Astrocyte (in vitro differentiated cells and primary cell): ENCODE results near the gene BLTP3B.

ENCODE experiments used
- EZH2 ChIP-seq: IDR thresholded peaks from 2 replicates; pipeline ENCODE4 v1.6.1; 2012; ENCODE audit warnings: mild to moderate bottlenecking, low read length, inconsistent platforms; ENCODE audit not compliant: insufficient read depth
- TF ChIP-seq, protein P1 (sequence below): IDR thresholded peaks from 2 replicates; pipeline ENCODE4 v1.5.1; 2011; ENCODE audit warnings: low read depth, mild to moderate bottlenecking, inconsistent platforms, low read length, moderate library complexity; ENCODE audit not compliant: insufficient read depth

DNA sequence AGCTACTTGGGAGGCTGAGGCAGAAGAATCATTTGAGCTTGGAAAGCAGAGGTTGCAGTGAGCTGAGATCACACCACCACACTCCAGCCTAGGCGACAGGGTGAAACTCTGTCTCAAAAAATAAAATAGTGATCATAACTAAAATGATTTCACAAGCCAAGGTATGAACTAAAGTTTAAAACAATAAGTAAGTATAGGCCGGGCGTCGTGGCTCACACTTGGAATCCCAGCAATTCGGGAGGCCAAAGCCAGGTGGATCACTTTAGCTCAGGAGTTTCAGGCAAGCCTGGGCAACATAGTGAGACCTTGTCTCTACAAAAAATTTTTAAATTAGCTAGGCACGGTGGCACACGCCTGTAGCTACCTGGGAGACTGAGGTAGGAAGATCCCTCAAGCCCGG, 27.4 kb downstream of the BLTP3B start:
- TF ChIP-seq, protein P1, sequence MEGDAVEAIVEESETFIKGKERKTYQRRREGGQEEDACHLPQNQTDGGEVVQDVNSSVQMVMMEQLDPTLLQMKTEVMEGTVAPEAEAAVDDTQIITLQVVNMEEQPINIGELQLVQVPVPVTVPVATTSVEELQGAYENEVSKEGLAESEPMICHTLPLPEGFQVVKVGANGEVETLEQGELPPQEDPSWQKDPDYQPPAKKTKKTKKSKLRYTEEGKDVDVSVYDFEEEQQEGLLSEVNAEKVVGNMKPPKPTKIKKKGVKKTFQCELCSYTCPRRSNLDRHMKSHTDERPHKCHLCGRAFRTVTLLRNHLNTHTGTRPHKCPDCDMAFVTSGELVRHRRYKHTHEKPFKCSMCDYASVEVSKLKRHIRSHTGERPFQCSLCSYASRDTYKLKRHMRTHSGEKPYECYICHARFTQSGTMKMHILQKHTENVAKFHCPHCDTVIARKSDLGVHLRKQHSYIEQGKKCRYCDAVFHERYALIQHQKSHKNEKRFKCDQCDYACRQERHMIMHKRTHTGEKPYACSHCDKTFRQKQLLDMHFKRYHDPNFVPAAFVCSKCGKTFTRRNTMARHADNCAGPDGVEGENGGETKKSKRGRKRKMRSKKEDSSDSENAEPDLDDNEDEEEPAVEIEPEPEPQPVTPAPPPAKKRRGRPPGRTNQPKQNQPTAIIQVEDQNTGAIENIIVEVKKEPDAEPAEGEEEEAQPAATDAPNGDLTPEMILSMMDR: no peak
- TF ChIP-seq EZH2: no peak
